Prostate gland (tissue), 2 donors: ENCODE data around the gene ARF3. TPM values are rescaled to one million over a fixed set of nuclear protein-coding genes. Genes with fewer than 3 reads are reported as not detected.

Experiments used
- DNase-seq: peaks from one replicate; pipeline ENCODE4 v3.0.0-alpha.2; 2019; ENCODE audit warnings: low spot score
- H3K27ac ChIP-seq, 2 donors: fragments of 200-600 bp; sonication (generic); 2 replicates each; pipeline ENCODE4 v1.5.1; 2017 to 2019
- H3K27me3 ChIP-seq: fragments of 200-600 bp; sonication (generic); replicated peaks from 2 replicates; pipeline ENCODE4 v1.5.1; 2019; ENCODE audit not compliant: insufficient read depth
- H3K36me3 ChIP-seq, 2 donors: fragments of 200-600 bp; sonication (generic); 1 replicate in 1 of 2; 2 replicates in 1 of 2; pipeline versions ENCODE4 v1.5.1 to v1.8.1; 2017 to 2019
- H3K4me1 ChIP-seq: fragments of 200-600 bp; sonication (generic); replicated peaks from 2 replicates; pipeline ENCODE4 v1.5.1; 2019
- H3K4me3 ChIP-seq, 2 donors: fragments of 200-600 bp; sonication (generic); 2 replicates each; pipeline ENCODE4 v1.5.1; 2017 to 2019
- H3K9me3 ChIP-seq: fragments of 200-600 bp; sonication (generic); 2 replicates; pipeline ENCODE4 v1.5.1; 2017
- CTCF ChIP-seq, 4 experiments: fragments of 200-600 bp in 2 of 4; fragments of 450-650 bp in 2 of 4; sonication (generic) in 2 of 4; IDR thresholded peaks; 1 replicate in 3 of 4; 2 replicates in 1 of 4; pipeline ENCODE4 v1.5.1; 2016 to 2019; ENCODE audit warnings: antibody characterized with exemption in 4 of 4, mild to moderate bottlenecking in 2 of 4, moderate library complexity in 2 of 4
- POLR2A ChIP-seq: fragments of 450-650 bp; IDR thresholded peaks from one replicate; pipeline ENCODE4 v1.6.1; 2016; ENCODE audit warnings: antibody characterized with exemption, mild to moderate bottlenecking
- POLR2AphosphoS5 ChIP-seq: sonication (generic); formaldehyde crosslinking; IDR thresholded peaks from one replicate; pipeline ENCODE4 v1.6.1; 2017; ENCODE audit warnings: antibody characterized with exemption
- WGBS: methylation state at CpG from one replicate; pipeline ENCODE4 v1.1.5; 2018; 5-methylcytosine and 5-hydroxymethylcytosine counted together
- intact Hi-C: fragments of 100-400 bp; cut with DNase I; formaldehyde crosslinking; loops from one replicate; pipeline ENCODE4 v1.14.2; 2022
- total RNA-seq, 2 donors: library from RNA; depleted of rRNA; stranded (reverse); fragments of >200 nt; gene quantifications; one replicate each; pipeline ENCODE4 v1.1.0, GENCODE V29; 2016

The ARF3 gene
- total RNA-seq, 2 donors from 2014 or later, result 87.6 to 92.4 TPM

DNA sequence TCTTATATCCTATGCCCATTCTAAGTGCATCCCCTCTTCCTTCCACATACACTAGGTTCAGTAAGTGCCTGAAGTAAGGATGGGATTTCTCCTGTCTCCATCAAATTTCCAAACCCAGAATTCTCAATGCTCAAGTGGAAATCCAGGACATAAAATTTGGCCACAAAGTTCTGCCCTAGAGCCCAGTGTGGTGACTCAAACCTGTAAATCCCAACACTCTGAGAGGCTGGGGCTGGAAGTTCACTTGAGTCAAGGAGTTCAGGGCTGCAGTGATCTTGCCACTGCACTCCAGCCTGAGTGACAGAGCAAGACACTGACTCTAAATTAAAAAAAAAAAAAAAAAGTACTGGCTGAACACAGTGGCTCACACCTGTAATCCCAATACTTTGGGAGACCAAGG is 4.5 kb upstream of the ARF3 start:
- Histone ChIP-seq H3K36me3 (no peaks in the 10 kb centered on the region), H3K27ac (no peak overlapping the region), H3K4me3 (no peak overlapping the region), H3K9me3 (no peaks in the 10 kb centered on the region), H3K4me1 (no peaks in the 10 kb centered on the region), H3K27me3 (no peaks in the 10 kb centered on the region)
- intact Hi-C loops, result no loop called here
- DNase-seq, result no peak
- no peak for TF ChIP-seq POLR2AphosphoS5
- TF ChIP-seq POLR2A, result no peak
- no peak for TF ChIP-seq CTCF (IDR thresholded peaks at IDR 0.05)

DNA sequence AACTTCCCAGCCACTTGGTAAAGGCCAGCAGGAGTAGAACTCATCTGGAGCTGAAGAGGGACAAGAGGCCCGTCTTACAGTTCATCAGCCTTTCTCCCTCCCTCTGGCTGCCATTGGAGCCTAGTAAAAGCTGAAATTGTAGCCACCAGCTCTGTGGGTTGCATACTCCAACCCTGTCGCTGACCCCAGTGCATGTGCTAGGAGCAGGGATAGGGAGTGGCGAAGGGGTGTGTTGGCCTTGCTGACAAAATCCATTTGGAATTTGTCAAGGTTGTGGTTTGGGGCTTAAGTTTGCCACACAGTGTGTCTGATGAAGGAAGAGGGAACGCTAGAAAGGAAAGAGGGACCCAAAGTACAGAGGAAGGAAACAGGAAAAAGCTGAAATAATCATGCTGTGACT is 4.0 kb upstream of the ARF3 start:
- H3K4me3 ChIP-seq, result no peak overlapping the region
- no peaks in the 10 kb centered on the region for H3K27me3 ChIP-seq
- H3K9me3 ChIP-seq, result no peaks in the 10 kb centered on the region
- no peaks in the 10 kb centered on the region for H3K4me1 ChIP-seq
- H3K27ac ChIP-seq, result no peak overlapping the region
- no peaks in the 10 kb centered on the region for H3K36me3 ChIP-seq
- WGBS, result 43% methylated on average over 4 of the region's 4 CpGs
- intact Hi-C loops, result no loop called here
- no peak for DNase-seq
- TF ChIP-seq POLR2AphosphoS5, result no peak
- TF ChIP-seq POLR2A, result no peak
- TF ChIP-seq CTCF (IDR thresholded peaks at IDR 0.05), result no peak

DNA sequence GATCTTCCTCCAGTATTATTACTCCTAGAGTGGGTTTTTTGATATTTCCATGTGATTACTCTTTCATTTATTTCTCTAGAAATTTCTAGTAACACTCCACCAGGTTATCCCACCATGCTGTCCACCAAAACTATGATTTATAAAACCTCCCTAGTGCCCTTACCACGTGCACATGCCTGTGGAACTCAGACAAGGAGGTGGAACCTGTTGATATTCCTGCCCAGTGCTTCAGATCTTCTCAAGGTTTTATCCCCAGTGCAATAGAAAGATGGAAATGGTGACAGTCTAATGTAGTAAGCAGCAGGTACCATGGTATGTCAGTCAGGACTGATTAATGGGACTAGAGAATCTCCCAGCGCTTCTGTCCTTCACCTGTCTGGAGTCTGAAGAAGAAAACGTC is 3.5 kb upstream of the ARF3 start:
- WGBS, result 78% methylated on average over 3 of the region's 3 CpGs
- H3K36me3 ChIP-seq, result no peaks in the 10 kb centered on the region
- no peaks in the 10 kb centered on the region for H3K9me3 ChIP-seq
- TF ChIP-seq POLR2A, result no peak
- no peak overlapping the region for H3K27ac ChIP-seq
- H3K27me3 ChIP-seq, result no peaks in the 10 kb centered on the region
- intact Hi-C loops, result no loop called here
- no peak overlapping the region for H3K4me3 ChIP-seq
- H3K4me1 ChIP-seq, result no peaks in the 10 kb centered on the region
- no peak for DNase-seq

GRCh38 chr12:48958049-48958388 is 732 bp upstream of the ARF3 start:
- TF ChIP-seq CTCF (IDR thresholded peaks at IDR 0.05) (no peak), POLR2AphosphoS5 (no peak), POLR2A (no peak)
- H3K4me3 ChIP-seq, result no peak overlapping the region
- peaks cover 4% of the 10 kb centered on the region for H3K4me1 ChIP-seq
- H3K36me3 ChIP-seq, result no peaks in the 10 kb centered on the region
- DNase-seq, result no peak
- H3K27ac ChIP-seq, result no peak overlapping the region
- H3K9me3 ChIP-seq, result no peaks in the 10 kb centered on the region
- intact Hi-C loops, result no loop called here
- no peaks in the 10 kb centered on the region for H3K27me3 ChIP-seq
- 9% methylated on average over 3 of the region's 3 CpGs for whole genome bisulfite sequencing

GRCh38 chr12:48956279-48957140 is 777 bp downstream of the ARF3 start:
- Histone ChIP-seq H3K36me3 (no peaks in the 10 kb centered on the region), H3K9me3 (no peaks in the 10 kb centered on the region), H3K4me1 (peaks cover 4% of the 10 kb centered on the region), H3K4me3 (peak overlapping the region; percentile 91 to 98), H3K27me3 (no peaks in the 10 kb centered on the region), H3K27ac (peak overlapping the region; percentile 75 to 87)
- under 1% methylated on average over 29 of the region's 29 CpGs for WGBS
- TF ChIP-seq POLR2AphosphoS5 (peak; percentile 91), POLR2A (peak; percentile 44), CTCF (IDR thresholded peaks at IDR 0.05) (no peak)
- intact Hi-C loops, result no loop called here
- DNase-seq, result peak; percentile 86
